Neural cell (in vitro differentiated cells): Measurements from ENCODE around the gene HAP1.

ENCODE experiments used
- EP300 ChIP-seq: fragments of 450-650 bp; conservative IDR thresholded peaks from 2 replicates; pipeline ENCODE4 v1.6.1; 2014; ENCODE audit warnings: antibody characterized with exemption, mild to moderate bottlenecking, moderate library complexity; ENCODE audit not compliant: poor library complexity, severe bottlenecking
- EZH2 ChIP-seq: fragments of 200-600, 300-800 bp; shearing (Covaris generic), sonication (generic); IDR thresholded peaks from 2 replicates; pipeline ENCODE4 v1.6.1; 2014; ENCODE audit warnings: antibody characterized with exemption, low read length, borderline replicate concordance, mild to moderate bottlenecking; ENCODE audit not compliant: insufficient read depth, poor library complexity, severe bottlenecking
- MXI1 ChIP-seq: fragments of 450-650 bp; conservative IDR thresholded peaks from 2 replicates; pipeline ENCODE4 v1.6.1; 2014; ENCODE audit warnings: antibody characterized with exemption, mild to moderate bottlenecking; ENCODE audit not compliant: poor library complexity, severe bottlenecking
- POLR2AphosphoS5 ChIP-seq: IDR thresholded peaks from 2 replicates; pipeline ENCODE4 v1.6.1; 2012
- RAD21 ChIP-seq: fragments of 450-650 bp; conservative IDR thresholded peaks from 2 replicates; pipeline ENCODE4 v1.6.1; 2014; ENCODE audit warnings: antibody characterized with exemption, mild to moderate bottlenecking, moderate library complexity
- REST ChIP-seq: IDR thresholded peaks from 2 replicates; pipeline ENCODE4 v1.6.1; 2012; ENCODE audit warnings: borderline replicate concordance
- SMC3 ChIP-seq: fragments of 450-650 bp; conservative IDR thresholded peaks from 2 replicates; pipeline ENCODE4 v1.6.1; 2014; ENCODE audit warnings: antibody characterized with exemption, mild to moderate bottlenecking, moderate library complexity; ENCODE audit not compliant: poor library complexity
- TAF1 ChIP-seq: IDR thresholded peaks from 2 replicates; pipeline ENCODE4 v1.6.1; 2012; ENCODE audit warnings: low read depth
- TF ChIP-seq, protein P1 (sequence below): fragments of 450-650 bp; IDR thresholded peaks from 2 replicates; pipeline ENCODE4 v1.5.1; 2014; ENCODE audit warnings: antibody characterized with exemption, mild to moderate bottlenecking, moderate library complexity; ENCODE audit not compliant: poor library complexity, severe bottlenecking

DNA sequence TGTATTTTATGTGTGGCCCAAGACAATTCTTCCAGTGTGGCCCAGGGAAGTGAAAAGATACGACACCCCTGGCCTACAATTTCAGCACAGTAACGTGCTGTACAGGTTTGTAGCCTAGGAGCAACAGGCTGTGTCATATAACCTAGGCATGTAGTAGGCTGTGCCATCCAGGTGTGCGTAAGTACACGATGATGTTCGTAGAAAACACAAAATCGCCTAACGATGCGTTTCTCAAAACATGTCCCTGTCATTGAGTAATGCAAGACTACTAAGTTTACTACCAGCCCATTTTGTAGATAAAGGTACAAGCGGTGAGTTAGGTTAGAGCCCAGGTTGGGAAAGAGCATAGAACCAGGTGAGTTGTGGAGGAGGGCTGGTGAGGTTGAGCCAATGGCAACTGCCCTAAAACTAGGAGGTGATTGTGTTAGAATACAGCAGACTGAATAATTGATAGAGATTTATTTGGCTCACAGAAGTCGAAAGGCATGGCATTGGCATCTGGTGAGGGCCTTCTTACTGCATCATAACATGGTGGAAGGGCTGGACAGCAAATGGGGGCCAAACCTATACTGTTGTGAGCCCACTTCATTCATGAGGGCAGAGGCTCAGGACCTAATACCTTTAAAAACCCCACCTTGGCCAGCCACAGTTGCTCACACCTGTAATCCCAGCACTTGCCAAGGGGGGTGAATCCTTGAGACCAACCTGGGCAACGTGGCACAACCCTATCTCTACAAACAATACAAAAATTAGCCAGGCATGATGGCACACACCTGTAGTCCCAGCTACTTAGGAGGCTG, 41.5 kb downstream of the HAP1 start:
- TF ChIP-seq MXI1: no peak
- TF ChIP-seq, protein P1, sequence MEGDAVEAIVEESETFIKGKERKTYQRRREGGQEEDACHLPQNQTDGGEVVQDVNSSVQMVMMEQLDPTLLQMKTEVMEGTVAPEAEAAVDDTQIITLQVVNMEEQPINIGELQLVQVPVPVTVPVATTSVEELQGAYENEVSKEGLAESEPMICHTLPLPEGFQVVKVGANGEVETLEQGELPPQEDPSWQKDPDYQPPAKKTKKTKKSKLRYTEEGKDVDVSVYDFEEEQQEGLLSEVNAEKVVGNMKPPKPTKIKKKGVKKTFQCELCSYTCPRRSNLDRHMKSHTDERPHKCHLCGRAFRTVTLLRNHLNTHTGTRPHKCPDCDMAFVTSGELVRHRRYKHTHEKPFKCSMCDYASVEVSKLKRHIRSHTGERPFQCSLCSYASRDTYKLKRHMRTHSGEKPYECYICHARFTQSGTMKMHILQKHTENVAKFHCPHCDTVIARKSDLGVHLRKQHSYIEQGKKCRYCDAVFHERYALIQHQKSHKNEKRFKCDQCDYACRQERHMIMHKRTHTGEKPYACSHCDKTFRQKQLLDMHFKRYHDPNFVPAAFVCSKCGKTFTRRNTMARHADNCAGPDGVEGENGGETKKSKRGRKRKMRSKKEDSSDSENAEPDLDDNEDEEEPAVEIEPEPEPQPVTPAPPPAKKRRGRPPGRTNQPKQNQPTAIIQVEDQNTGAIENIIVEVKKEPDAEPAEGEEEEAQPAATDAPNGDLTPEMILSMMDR: no peak
- no peak for TF ChIP-seq RAD21
- TF ChIP-seq POLR2AphosphoS5: peak; percentile 16
- TF ChIP-seq EZH2: no peak
- no peak for TF ChIP-seq TAF1
- no peak for TF ChIP-seq EP300
- no peak for TF ChIP-seq REST
- TF ChIP-seq SMC3: no peak
